Common myeloid progenitor, CD34-positive (primary cell): ENCODE data around the gene ITIH1.

ENCODE experiments used
- CTCF ChIA-PET: fragments of 350-600 bp; sonication (Branson Sonifier 250); formaldehyde crosslinking; loops from one replicate; lab custom pipeline; 2021; ENCODE audit warnings: antibody characterized with exemption; lab: Charles Lee
- POLR2A ChIA-PET: fragments of 350-600 bp; sonication (Branson Sonifier 250); formaldehyde crosslinking; loops from one replicate; lab custom pipeline; 2021; ENCODE audit warnings: antibody characterized with exemption; lab: Charles Lee
- DNase-seq, 3 donors: peaks; one replicate each; pipeline versions ENCODE4 v3.0.0 to v3.0.0-alpha.2; 2013
- H3K27ac ChIP-seq, 2 experiments: 1 replicate in 1 of 2; 2 replicates in 1 of 2; pipeline ENCODE4 v1.7.0; 2013; ENCODE audit warnings: inconsistent platforms in 2 of 2, low read length in 2 of 2, mild to moderate bottlenecking in 2 of 2, low read depth in 1 of 2, moderate library complexity in 1 of 2; ENCODE audit not compliant: severe bottlenecking in 2 of 2, insufficient read depth in 1 of 2, poor library complexity in 1 of 2
- H3K27me3 ChIP-seq, 5 experiments: replicated peaks in 2 of 5; 1 replicate in 3 of 5; 2 replicates in 2 of 5; pipeline versions ENCODE4 v1.6.1 to v1.7.0; 2013; ENCODE audit warnings: low read length in 4 of 5, mild to moderate bottlenecking in 2 of 5, moderate library complexity in 2 of 5, inconsistent platforms in 1 of 5; ENCODE audit not compliant: insufficient read depth in 5 of 5, control insufficient read depth in 4 of 5
- H3K36me3 ChIP-seq, 4 experiments: 1 replicate in 2 of 4; 2 replicates in 2 of 4; pipeline versions ENCODE4 v1.6.1 to v1.7.0; 2013; ENCODE audit warnings: low read length in 3 of 4, control low read depth in 1 of 4, mild to moderate bottlenecking in 1 of 4; ENCODE audit not compliant: control insufficient read depth in 4 of 4, insufficient read depth in 4 of 4
- H3K4me1 ChIP-seq, 4 experiments: 1 replicate in 3 of 4; 2 replicates in 1 of 4; pipeline versions ENCODE4 v1.6.1 to v1.7.1; 2013; ENCODE audit warnings: low read length in 3 of 4, mild to moderate bottlenecking in 3 of 4, control low read depth in 1 of 4, inconsistent platforms in 1 of 4, moderate library complexity in 1 of 4; ENCODE audit not compliant: control insufficient read depth in 4 of 4, insufficient read depth in 4 of 4; ENCODE audit errors: control extremely low read depth in 1 of 4
- H3K4me3 ChIP-seq, 7 experiments: 1 replicate in 4 of 7; 2 replicates in 3 of 7; pipeline versions ENCODE4 v1.5.1 to v1.7.0; 2013; ENCODE audit warnings: mild to moderate bottlenecking in 7 of 7, low read length in 6 of 7, moderate library complexity in 6 of 7, inconsistent platforms in 2 of 7, low read depth in 2 of 7, control low read depth in 1 of 7; ENCODE audit not compliant: insufficient read depth in 4 of 7, control insufficient read depth in 1 of 7; ENCODE audit errors: extremely low read depth in 1 of 7
- H3K9me3 ChIP-seq, 5 experiments: 1 replicate in 4 of 5; 2 replicates in 1 of 5; pipeline versions ENCODE4 v1.6.1 to v1.7.1; 2013; ENCODE audit warnings: low read length in 4 of 5, mild to moderate bottlenecking in 2 of 5, inconsistent platforms in 1 of 5, low read depth in 1 of 5, moderate library complexity in 1 of 5; ENCODE audit not compliant: control insufficient read depth in 4 of 5, insufficient read depth in 2 of 5; ENCODE audit errors: control extremely low read depth in 1 of 5
- WGBS: methylation state at CpG from one replicate; pipeline ENCODE4 v1.1.5; 2013; ENCODE audit not compliant: insufficient coverage; 5-methylcytosine and 5-hydroxymethylcytosine counted together

Gene ITIH1

GRCh38 chr3:52781741-52782140, 4.3 kb downstream of the ITIH1 start:
- Histone ChIP-seq H3K27me3 (peaks cover 0 to 5% (median 0%) of the 10 kb centered on the region in 5 experiments), H3K4me1 (peaks cover 0 to 19% (median 13%) of the 10 kb centered on the region in 4 experiments), H3K27ac (no peak overlapping the region), H3K9me3 (no peaks in the 10 kb centered on the region), H3K4me3 (no peak overlapping the region), H3K36me3 (no peaks in the 10 kb centered on the region)
- CTCF ChIA-PET: interaction anchor here (5.1 kb wide), 1 partner anchor 17 kb away, joined by 16 read pairs; no protein-coding TSS in a partner anchor
- 74% methylated on average over 13 of the region's 13 CpGs for WGBS
- POLR2A ChIA-PET: no interaction called here
- peak in 1 of 3 donors; percentile 19 for DNase-seq

GRCh38 chr3:52782412-52783210, 5.2 kb downstream of the ITIH1 start:
- CTCF ChIA-PET: interaction anchor here (1.0 to 5.1 kb wide), 3 partner anchors 10 to 38 kb away, joined by 3 to 16 read pairs (median 4); no protein-coding TSS in a partner anchor
- DNase-seq: no peak

DNA sequence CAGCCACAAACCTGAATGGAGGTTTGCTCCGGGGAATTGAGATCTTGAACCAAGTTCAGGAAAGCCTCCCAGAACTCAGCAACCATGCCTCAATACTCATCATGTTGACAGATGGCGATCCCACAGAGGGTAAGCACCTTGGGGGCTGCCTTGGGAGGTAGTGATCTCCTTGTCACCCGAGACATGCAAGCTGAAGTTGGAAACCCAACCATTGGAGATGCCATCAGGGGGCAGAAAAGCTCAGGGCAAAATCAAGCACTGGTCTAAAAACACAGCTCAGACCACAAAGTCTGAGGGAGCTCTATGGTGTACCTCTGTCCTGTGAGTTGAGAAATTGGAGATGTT, 5.8 kb downstream of the ITIH1 start:
- WGBS: 92% methylated on average over 3 of the region's 3 CpGs
- Histone ChIP-seq H3K27me3 (peaks cover 0 to 5% (median 0%) of the 10 kb centered on the region in 5 experiments), H3K9me3 (no peaks in the 10 kb centered on the region), H3K4me3 (no peak overlapping the region), H3K36me3 (no peaks in the 10 kb centered on the region), H3K4me1 (peaks cover 0 to 13% (median 9%) of the 10 kb centered on the region in 4 experiments), H3K27ac (no peak overlapping the region)
- POLR2A ChIA-PET: no interaction called here
- CTCF ChIA-PET: interaction anchor here (1.0 to 5.1 kb wide), 3 partner anchors 9 to 37 kb away, joined by 3 to 16 read pairs (median 4); no protein-coding TSS in a partner anchor
- DNase-seq: no peak

More at GRCh38 chr3:52782412-52783210, 5.2 kb downstream of the ITIH1 start:
- Histone ChIP-seq H3K27me3 (peaks cover 0 to 5% (median 0%) of the 10 kb centered on the region in 5 experiments), H3K4me3 (no peak overlapping the region), H3K4me1 (peaks cover 0 to 18% (median 12%) of the 10 kb centered on the region in 4 experiments), H3K27ac (no peak overlapping the region), H3K9me3 (no peaks in the 10 kb centered on the region), H3K36me3 (no peaks in the 10 kb centered on the region)
- POLR2A ChIA-PET: no interaction called here
- 80% methylated on average over 9 of the region's 12 CpGs for WGBS

GRCh38 chr3:52784021-52784621, 6.7 kb downstream of the ITIH1 start:
- Histone ChIP-seq H3K9me3 (no peaks in the 10 kb centered on the region), H3K4me3 (no peak overlapping the region), H3K36me3 (no peaks in the 10 kb centered on the region), H3K27me3 (peaks cover 0 to 5% (median 0%) of the 10 kb centered on the region in 5 experiments), H3K4me1 (peaks cover 0 to 7% (median 2%) of the 10 kb centered on the region in 4 experiments), H3K27ac (no peak overlapping the region)
- CTCF ChIA-PET: interaction anchor here (1.2 to 5.1 kb wide), 2 partner anchors 8 to 15 kb away, joined by 3 to 16 read pairs; no protein-coding TSS in a partner anchor
- WGBS: 90% methylated on average over 17 of the region's 18 CpGs
- POLR2A ChIA-PET: no interaction called here
- no peak for DNase-seq

GRCh38 chr3:52784931-52785590, 7.7 kb downstream of the ITIH1 start:
- 100% methylated on average over 2 of the region's 5 CpGs for WGBS
- Histone ChIP-seq H3K4me1 (no peaks in the 10 kb centered on the region), H3K27me3 (peaks cover 0 to 5% (median 0%) of the 10 kb centered on the region in 5 experiments), H3K27ac (no peak overlapping the region), H3K4me3 (no peak overlapping the region), H3K9me3 (no peaks in the 10 kb centered on the region), H3K36me3 (no peaks in the 10 kb centered on the region)
- ChIA-PET CTCF (interaction anchor here (1.1 to 5.1 kb wide), 2 partner anchors 14 to 37 kb away, joined by 3 to 16 read pairs; no protein-coding TSS in a partner anchor), POLR2A (no interaction called here)
- DNase-seq: no peak

- Histone ChIP-seq H3K27me3 (peaks cover 0 to 5% (median 0%) of the 10 kb centered on the region in 5 experiments), H3K9me3 (no peaks in the 10 kb centered on the region), H3K4me3 (no peak overlapping the region), H3K27ac (no peak overlapping the region), H3K4me1 (no peaks in the 10 kb centered on the region), H3K36me3 (no peaks in the 10 kb centered on the region)
- ChIA-PET CTCF (interaction anchor here (0.9 kb wide), 2 partner anchors 14 to 35 kb away, joined by 3 to 5 read pairs; no protein-coding TSS in a partner anchor), POLR2A (no interaction called here)
- WGBS: 98% methylated on average over 16 of the region's 19 CpGs
- DNase-seq: no peak
Measured at GRCh38 chr3:52786330-52787215, 9.2 kb downstream of the ITIH1 start.
